ENCODE results near the gene FZD7.

Gene FZD7

DNA sequence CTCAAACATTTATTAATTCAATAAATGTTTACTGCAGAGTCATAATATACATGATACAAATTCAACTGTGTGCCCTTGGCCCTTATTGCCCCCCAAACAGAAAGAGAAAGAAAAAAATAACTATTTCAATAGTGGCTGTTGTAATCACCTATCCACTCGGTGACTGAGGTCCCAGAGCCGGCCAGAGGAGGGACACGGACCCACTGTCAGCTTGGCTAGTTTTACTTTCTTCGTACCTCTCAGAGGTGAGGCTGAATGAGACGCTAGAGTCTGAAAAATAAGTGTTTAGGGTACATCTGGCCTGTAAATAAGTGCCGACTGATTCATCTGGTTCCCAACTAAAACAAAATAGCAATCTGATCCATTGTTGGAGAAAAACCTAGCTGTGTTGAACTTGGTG, 31.3 kb upstream of the FZD7 start:
- DNase-seq (ENCODE audit: low read depth): no peak
- H3K4me3 ChIP-seq (ENCODE audit: low read depth, low read length): no peak overlapping the region
- TF ChIP-seq, protein P1, sequence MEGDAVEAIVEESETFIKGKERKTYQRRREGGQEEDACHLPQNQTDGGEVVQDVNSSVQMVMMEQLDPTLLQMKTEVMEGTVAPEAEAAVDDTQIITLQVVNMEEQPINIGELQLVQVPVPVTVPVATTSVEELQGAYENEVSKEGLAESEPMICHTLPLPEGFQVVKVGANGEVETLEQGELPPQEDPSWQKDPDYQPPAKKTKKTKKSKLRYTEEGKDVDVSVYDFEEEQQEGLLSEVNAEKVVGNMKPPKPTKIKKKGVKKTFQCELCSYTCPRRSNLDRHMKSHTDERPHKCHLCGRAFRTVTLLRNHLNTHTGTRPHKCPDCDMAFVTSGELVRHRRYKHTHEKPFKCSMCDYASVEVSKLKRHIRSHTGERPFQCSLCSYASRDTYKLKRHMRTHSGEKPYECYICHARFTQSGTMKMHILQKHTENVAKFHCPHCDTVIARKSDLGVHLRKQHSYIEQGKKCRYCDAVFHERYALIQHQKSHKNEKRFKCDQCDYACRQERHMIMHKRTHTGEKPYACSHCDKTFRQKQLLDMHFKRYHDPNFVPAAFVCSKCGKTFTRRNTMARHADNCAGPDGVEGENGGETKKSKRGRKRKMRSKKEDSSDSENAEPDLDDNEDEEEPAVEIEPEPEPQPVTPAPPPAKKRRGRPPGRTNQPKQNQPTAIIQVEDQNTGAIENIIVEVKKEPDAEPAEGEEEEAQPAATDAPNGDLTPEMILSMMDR (conservative IDR thresholded peaks at IDR 0.05; ENCODE audit: low read depth, low read length): no peak

DNA sequence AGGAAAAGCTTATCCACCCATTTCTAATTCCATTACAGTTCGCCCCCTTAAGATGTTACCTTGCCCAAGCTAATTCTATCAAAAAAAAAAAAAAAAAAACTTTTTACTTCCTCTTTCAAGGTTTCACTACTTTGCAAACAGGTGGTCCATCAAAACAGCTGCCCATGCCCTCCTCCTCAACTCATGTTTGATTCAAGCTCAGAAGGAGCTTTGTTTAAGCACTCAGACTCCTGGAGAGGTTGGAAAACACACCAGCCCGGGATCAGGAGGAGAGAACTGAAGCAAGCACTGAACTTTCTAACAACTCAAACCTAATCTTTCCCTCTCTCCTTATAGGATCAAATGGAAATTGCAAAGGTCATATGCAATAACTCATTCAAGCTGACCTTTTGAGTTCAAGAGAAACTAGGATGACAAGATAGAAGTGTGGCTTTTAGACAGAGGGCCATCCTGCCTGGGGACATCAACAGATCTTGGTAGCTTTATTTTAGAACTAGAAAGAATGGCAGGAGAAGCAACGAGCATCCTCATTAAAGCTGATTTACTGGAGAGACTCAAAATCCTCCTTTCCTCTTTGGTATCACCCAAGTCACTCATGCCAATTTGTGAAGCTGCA, 28.3 kb upstream of the FZD7 start:
- H3K4me3 ChIP-seq (ENCODE audit: low read depth, low read length): no peak overlapping the region
- TF ChIP-seq, protein P1 (conservative IDR thresholded peaks at IDR 0.05; ENCODE audit: low read depth, low read length): no peak
- DNase-seq (ENCODE audit: low read depth): no peak

DNA sequence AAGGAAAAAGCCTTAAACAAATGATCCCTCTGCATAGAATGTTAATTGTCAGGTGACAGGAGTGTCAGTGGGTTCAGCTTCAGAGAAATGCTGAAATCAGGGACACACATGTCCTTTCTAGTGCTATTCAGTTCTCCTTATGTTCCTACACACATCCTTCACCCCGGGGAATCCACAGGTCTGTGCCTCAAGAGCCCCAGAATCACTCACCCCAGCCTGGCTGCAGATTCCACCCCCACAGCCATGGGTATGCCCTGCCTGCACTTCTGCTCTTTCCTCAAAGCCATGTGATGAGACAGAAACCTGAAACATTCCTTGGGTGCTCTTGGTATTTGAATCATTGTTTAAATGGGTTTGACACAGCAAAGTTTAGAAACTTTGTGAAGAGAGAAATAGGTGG, 27.4 kb upstream of the FZD7 start:
- TF ChIP-seq, protein P1 (conservative IDR thresholded peaks at IDR 0.05; ENCODE audit: low read depth, low read length): no peak
- no peak overlapping the region for H3K4me3 ChIP-seq (ENCODE audit: low read depth, low read length)
- DNase-seq (ENCODE audit: low read depth): peak; percentile 18

DNA sequence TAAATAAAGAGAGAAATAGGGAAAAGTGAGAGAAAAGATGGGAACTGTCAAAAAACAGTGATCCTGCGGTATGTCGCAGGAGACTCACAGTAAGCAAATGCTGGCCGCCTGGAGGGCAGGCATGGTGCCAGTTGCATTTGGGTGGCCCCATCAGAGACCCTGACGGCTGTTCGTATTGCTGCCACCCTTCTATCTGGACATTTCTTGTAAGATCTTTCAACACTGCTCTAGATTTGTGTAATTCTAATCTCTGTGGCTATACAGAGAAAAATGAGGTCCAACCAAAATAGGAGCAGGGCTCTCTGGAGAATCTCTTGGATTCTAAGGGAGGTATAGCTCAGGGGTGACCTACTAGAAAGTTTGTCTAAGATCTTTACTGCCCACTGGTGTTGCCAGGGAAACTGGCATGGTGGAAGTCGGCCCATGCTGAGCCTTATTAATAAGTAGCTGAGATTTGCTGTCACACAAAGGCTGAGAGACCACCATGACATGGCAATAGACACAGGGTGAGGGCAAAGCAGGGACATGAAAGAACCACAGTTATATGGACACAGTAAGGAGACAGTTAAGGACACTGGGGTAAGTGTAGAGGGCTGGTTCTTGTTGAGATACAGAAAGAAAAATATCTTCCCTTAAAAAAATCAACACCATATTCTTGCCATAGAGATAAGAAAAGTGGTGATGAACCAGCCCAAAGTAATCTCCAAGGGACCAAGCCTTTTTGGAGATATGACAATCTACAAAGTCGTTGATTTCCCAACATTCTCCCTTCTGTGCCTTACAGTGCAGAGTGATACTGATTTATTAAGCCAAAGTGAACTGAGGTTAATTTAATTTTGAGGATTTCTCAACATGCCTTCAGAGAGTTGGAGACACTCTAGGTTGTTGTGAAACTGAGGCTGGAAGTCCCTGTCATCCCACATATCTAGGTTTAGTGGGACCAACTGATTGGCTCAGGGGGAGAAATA, 26.4 kb upstream of the FZD7 start:
- H3K4me3 ChIP-seq (ENCODE audit: low read depth, low read length): no peak overlapping the region
- peak; percentile 9 for DNase-seq (ENCODE audit: low read depth)
- TF ChIP-seq, protein P1 (conservative IDR thresholded peaks at IDR 0.05; ENCODE audit: low read depth, low read length): peak; percentile 20

DNA sequence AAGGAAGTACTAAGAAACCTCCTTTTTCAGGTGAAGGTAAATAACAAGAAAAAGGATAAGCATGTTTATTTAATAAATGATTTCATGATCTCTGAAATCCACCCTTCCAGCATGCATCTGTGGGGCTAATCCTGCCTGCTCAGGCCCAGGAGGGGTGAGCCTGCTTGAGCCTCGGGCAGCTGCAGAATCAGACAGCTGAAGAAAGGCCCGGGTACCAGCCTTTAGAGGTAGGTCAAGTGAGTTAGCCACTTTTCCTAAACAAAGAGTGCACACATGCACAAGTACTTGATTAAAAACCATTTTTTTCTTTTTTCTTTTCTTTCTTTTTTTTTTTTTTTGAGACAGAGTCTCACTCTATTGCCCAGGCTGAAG, 25.7 kb upstream of the FZD7 start:
- no peak overlapping the region for H3K4me3 ChIP-seq (ENCODE audit: low read depth, low read length)
- DNase-seq (ENCODE audit: low read depth): no peak
- TF ChIP-seq, protein P1 (conservative IDR thresholded peaks at IDR 0.05; ENCODE audit: low read depth, low read length): no peak

DNA sequence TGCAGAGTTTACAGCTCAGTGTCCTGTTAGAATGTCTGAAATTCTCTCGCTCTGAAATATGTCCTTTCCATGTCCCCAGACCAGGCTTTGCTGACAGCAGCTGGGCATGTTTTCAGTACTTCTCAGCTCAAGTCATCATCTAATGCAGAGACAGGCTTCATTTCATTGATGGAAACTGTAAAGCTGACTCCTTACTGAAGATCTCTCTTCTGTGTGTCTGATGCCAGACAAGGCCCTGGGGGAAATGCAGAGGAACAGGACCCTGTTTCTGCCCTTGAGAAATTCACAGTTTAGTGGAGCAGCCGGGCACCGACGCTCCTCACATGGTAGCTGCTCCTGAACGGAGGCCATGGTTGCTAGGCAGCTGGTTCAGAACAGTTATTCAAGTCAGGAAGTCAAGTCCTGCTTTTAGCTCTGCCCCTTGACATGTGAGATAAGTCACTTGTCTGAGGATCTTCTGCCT, 24.6 kb upstream of the FZD7 start:
- peak; percentile 38 for DNase-seq (ENCODE audit: low read depth)
- TF ChIP-seq, protein P1 (conservative IDR thresholded peaks at IDR 0.05; ENCODE audit: low read depth, low read length): no peak
- no peak overlapping the region for H3K4me3 ChIP-seq (ENCODE audit: low read depth, low read length)
